ENCODE measurements around the gene HPRT1.
A peak's percentile ranks its signal among the peaks of the same experiment; 100 is the strongest.

Gene HPRT1

GRCh38 chrX:134460005-134460861, at the start of gene HPRT1:
Gene HPRT1, plus strand, starts transcription at chrX:134460165. Its CDS starts 147 bp downstream, at chrX:134460312.
- Histone ChIP-seq H3K36me3 (ENCODE audit: control insufficient read depth in 1 of 2, insufficient read depth in 2 of 2, low read length in 2 of 2) (no peaks in the 10 kb centered on the region), H3K27me3 (ENCODE audit: low read depth, low read length) (no peaks in the 10 kb centered on the region), H3K4me3 (ENCODE audit: low read depth in 1 of 2, low read length in 2 of 2) (peak within 1 kb of the TSS; percentile 58 to 69), H3K4me1 (ENCODE audit: control insufficient read depth in 1 of 2, insufficient read depth in 2 of 2, low read length in 2 of 2) (no peaks in the 10 kb centered on the region), H3K9me3 (ENCODE audit: control insufficient read depth in 1 of 2, low read length in 2 of 2) (no peaks in the 10 kb centered on the region), H3K27ac (ENCODE audit: low read length) (peak within 1 kb of the TSS; percentile 23)

GRCh38 chrX:134416087-134416486, 43.9 kb upstream of the HPRT1 start:
- Histone ChIP-seq H3K27me3 (ENCODE audit: low read depth, low read length) (no peaks in the 10 kb centered on the region), H3K27ac (ENCODE audit: low read length) (no peak overlapping the region), H3K4me1 (ENCODE audit: control insufficient read depth in 1 of 2, insufficient read depth in 2 of 2, low read length in 2 of 2) (no peaks in the 10 kb centered on the region), H3K9me3 (ENCODE audit: control insufficient read depth in 1 of 2, low read length in 2 of 2) (no peaks in the 10 kb centered on the region), H3K4me3 (ENCODE audit: low read depth in 1 of 2, low read length in 2 of 2) (no peak overlapping the region), H3K36me3 (ENCODE audit: control insufficient read depth in 1 of 2, insufficient read depth in 2 of 2, low read length in 2 of 2) (peaks cover 6 to 19% of the 10 kb centered on the region in 2 donors)

- no peak overlapping the region for H3K4me3 ChIP-seq (ENCODE audit: low read depth in 1 of 2, low read length in 2 of 2)
- peaks cover 6 to 19% of the 10 kb centered on the region in 2 donors for H3K36me3 ChIP-seq (ENCODE audit: control insufficient read depth in 1 of 2, insufficient read depth in 2 of 2, low read length in 2 of 2)
- no peaks in the 10 kb centered on the region for H3K27me3 ChIP-seq (ENCODE audit: low read depth, low read length)
- no peaks in the 10 kb centered on the region for H3K9me3 ChIP-seq (ENCODE audit: control insufficient read depth in 1 of 2, low read length in 2 of 2)
- H3K4me1 ChIP-seq (ENCODE audit: control insufficient read depth in 1 of 2, insufficient read depth in 2 of 2, low read length in 2 of 2): no peaks in the 10 kb centered on the region
- H3K27ac ChIP-seq (ENCODE audit: low read length): no peak overlapping the region
Observed at GRCh38 chrX:134418317-134419113, 41.5 kb upstream of the HPRT1 start.

GRCh38 chrX:134419784-134420183, 40.2 kb upstream of the HPRT1 start:
- H3K4me3 ChIP-seq (ENCODE audit: low read depth in 1 of 2, low read length in 2 of 2): no peak overlapping the region
- H3K4me1 ChIP-seq (ENCODE audit: control insufficient read depth in 1 of 2, insufficient read depth in 2 of 2, low read length in 2 of 2): no peaks in the 10 kb centered on the region
- no peaks in the 10 kb centered on the region for H3K9me3 ChIP-seq (ENCODE audit: control insufficient read depth in 1 of 2, low read length in 2 of 2)
- H3K27ac ChIP-seq (ENCODE audit: low read length): no peak overlapping the region
- H3K36me3 ChIP-seq (ENCODE audit: control insufficient read depth in 1 of 2, insufficient read depth in 2 of 2, low read length in 2 of 2): peaks cover 6 to 19% of the 10 kb centered on the region in 2 donors
- H3K27me3 ChIP-seq (ENCODE audit: low read depth, low read length): no peaks in the 10 kb centered on the region

- Histone ChIP-seq H3K36me3 (ENCODE audit: control insufficient read depth in 1 of 2, insufficient read depth in 2 of 2, low read length in 2 of 2) (peaks cover 4 to 9% of the 10 kb centered on the region in 2 donors), H3K9me3 (ENCODE audit: control insufficient read depth in 1 of 2, low read length in 2 of 2) (no peaks in the 10 kb centered on the region), H3K27ac (ENCODE audit: low read length) (no peak overlapping the region), H3K4me3 (ENCODE audit: low read depth in 1 of 2, low read length in 2 of 2) (no peak overlapping the region), H3K27me3 (ENCODE audit: low read depth, low read length) (no peaks in the 10 kb centered on the region), H3K4me1 (ENCODE audit: control insufficient read depth in 1 of 2, insufficient read depth in 2 of 2, low read length in 2 of 2) (no peaks in the 10 kb centered on the region)
Observed at GRCh38 chrX:134423606-134424005, 36.4 kb upstream of the HPRT1 start.

- Histone ChIP-seq H3K9me3 (ENCODE audit: control insufficient read depth in 1 of 2, low read length in 2 of 2) (no peaks in the 10 kb centered on the region), H3K27ac (ENCODE audit: low read length) (no peak overlapping the region), H3K27me3 (ENCODE audit: low read depth, low read length) (no peaks in the 10 kb centered on the region), H3K4me3 (ENCODE audit: low read depth in 1 of 2, low read length in 2 of 2) (no peak overlapping the region), H3K36me3 (ENCODE audit: control insufficient read depth in 1 of 2, insufficient read depth in 2 of 2, low read length in 2 of 2) (peaks cover 7 to 13% of the 10 kb centered on the region in 2 donors), H3K4me1 (ENCODE audit: control insufficient read depth in 1 of 2, insufficient read depth in 2 of 2, low read length in 2 of 2) (no peaks in the 10 kb centered on the region)
Observed at GRCh38 chrX:134426281-134426680, 33.7 kb upstream of the HPRT1 start.

- Histone ChIP-seq H3K27ac (ENCODE audit: low read length) (no peak overlapping the region), H3K4me3 (ENCODE audit: low read depth in 1 of 2, low read length in 2 of 2) (no peak overlapping the region)
Observed at GRCh38 chrX:134431894-134432293, 28.1 kb upstream of the HPRT1 start.

GRCh38 chrX:134435894-134436293, 24.1 kb upstream of the HPRT1 start:
- H3K9me3 ChIP-seq (ENCODE audit: control insufficient read depth in 1 of 2, low read length in 2 of 2): no peaks in the 10 kb centered on the region
- H3K36me3 ChIP-seq (ENCODE audit: control insufficient read depth in 1 of 2, insufficient read depth in 2 of 2, low read length in 2 of 2): no peaks in the 10 kb centered on the region

More at GRCh38 chrX:134431894-134432293, 28.1 kb upstream of the HPRT1 start:
- Histone ChIP-seq H3K4me1 (ENCODE audit: control insufficient read depth in 1 of 2, insufficient read depth in 2 of 2, low read length in 2 of 2) (no peaks in the 10 kb centered on the region), H3K36me3 (ENCODE audit: control insufficient read depth in 1 of 2, insufficient read depth in 2 of 2, low read length in 2 of 2) (peaks cover 3 to 7% of the 10 kb centered on the region in 2 donors), H3K27me3 (ENCODE audit: low read depth, low read length) (no peaks in the 10 kb centered on the region), H3K9me3 (ENCODE audit: control insufficient read depth in 1 of 2, low read length in 2 of 2) (no peaks in the 10 kb centered on the region)

GRCh38 chrX:134443020-134443419, 16.9 kb upstream of the HPRT1 start:
- Histone ChIP-seq H3K27me3 (ENCODE audit: low read depth, low read length) (no peaks in the 10 kb centered on the region), H3K4me3 (ENCODE audit: low read depth in 1 of 2, low read length in 2 of 2) (no peak overlapping the region), H3K4me1 (ENCODE audit: control insufficient read depth in 1 of 2, insufficient read depth in 2 of 2, low read length in 2 of 2) (no peaks in the 10 kb centered on the region), H3K9me3 (ENCODE audit: control insufficient read depth in 1 of 2, low read length in 2 of 2) (no peaks in the 10 kb centered on the region), H3K36me3 (ENCODE audit: control insufficient read depth in 1 of 2, insufficient read depth in 2 of 2, low read length in 2 of 2) (no peaks in the 10 kb centered on the region), H3K27ac (ENCODE audit: low read length) (no peak overlapping the region)

More at GRCh38 chrX:134435894-134436293, 24.1 kb upstream of the HPRT1 start:
- Histone ChIP-seq H3K27ac (ENCODE audit: low read length) (no peak overlapping the region), H3K4me1 (ENCODE audit: control insufficient read depth in 1 of 2, insufficient read depth in 2 of 2, low read length in 2 of 2) (no peaks in the 10 kb centered on the region), H3K27me3 (ENCODE audit: low read depth, low read length) (no peaks in the 10 kb centered on the region), H3K4me3 (ENCODE audit: low read depth in 1 of 2, low read length in 2 of 2) (no peak overlapping the region)

- H3K36me3 ChIP-seq (ENCODE audit: control insufficient read depth in 1 of 2, insufficient read depth in 2 of 2, low read length in 2 of 2): no peaks in the 10 kb centered on the region
- H3K27ac ChIP-seq (ENCODE audit: low read length): no peak overlapping the region
- no peaks in the 10 kb centered on the region for H3K4me1 ChIP-seq (ENCODE audit: control insufficient read depth in 1 of 2, insufficient read depth in 2 of 2, low read length in 2 of 2)
Observed at GRCh38 chrX:134443461-134443860, 16.5 kb upstream of the HPRT1 start.

GRCh38 chrX:134444681-134445080, 15.3 kb upstream of the HPRT1 start:
- no peak overlapping the region for H3K27ac ChIP-seq (ENCODE audit: low read length)

More at GRCh38 chrX:134443461-134443860, 16.5 kb upstream of the HPRT1 start:
- H3K27me3 ChIP-seq (ENCODE audit: low read depth, low read length): no peaks in the 10 kb centered on the region
- H3K4me3 ChIP-seq (ENCODE audit: low read depth in 1 of 2, low read length in 2 of 2): no peak overlapping the region
- H3K9me3 ChIP-seq (ENCODE audit: control insufficient read depth in 1 of 2, low read length in 2 of 2): no peaks in the 10 kb centered on the region

More at GRCh38 chrX:134444681-134445080, 15.3 kb upstream of the HPRT1 start:
- H3K36me3 ChIP-seq (ENCODE audit: control insufficient read depth in 1 of 2, insufficient read depth in 2 of 2, low read length in 2 of 2): no peaks in the 10 kb centered on the region
- no peak overlapping the region for H3K4me3 ChIP-seq (ENCODE audit: low read depth in 1 of 2, low read length in 2 of 2)
- H3K27me3 ChIP-seq (ENCODE audit: low read depth, low read length): no peaks in the 10 kb centered on the region
- no peaks in the 10 kb centered on the region for H3K4me1 ChIP-seq (ENCODE audit: control insufficient read depth in 1 of 2, insufficient read depth in 2 of 2, low read length in 2 of 2)
- H3K9me3 ChIP-seq (ENCODE audit: control insufficient read depth in 1 of 2, low read length in 2 of 2): no peaks in the 10 kb centered on the region
